RWPE2 (cell line): ENCODE data around the gene BTG2.
A peak's percentile ranks its signal among the peaks of the same experiment; 100 is the strongest.

Experiments
- ATAC-seq: fragments of 200-7000 bp; cut with Tn5 transposase; 3 replicates; pipeline ENCODE4 v1.9.1; 2021; ENCODE audit warnings: low read depth
- DNase-seq: peaks from one replicate; pipeline ENCODE4 v3.0.0-alpha.2; 2020; ENCODE audit warnings: low spot score
- H3K27ac ChIP-seq: fragments of 450-650 bp; 2 replicates; pipeline ENCODE4 v1.5.1; 2017; ENCODE audit warnings: mild to moderate bottlenecking; ENCODE audit not compliant: poor library complexity, severe bottlenecking
- H3K27me3 ChIP-seq: fragments of 250-450 bp; sonication (Bioruptor Pico); 2 replicates; pipeline ENCODE4 v1.5.1; 2021; ENCODE audit warnings: mild to moderate bottlenecking, moderate library complexity; ENCODE audit not compliant: insufficient read depth, poor library complexity, severe bottlenecking
- H3K36me3 ChIP-seq: fragments of 250-450 bp; sonication (Bioruptor Pico); 2 replicates; pipeline ENCODE4 v1.5.1; 2020; ENCODE audit warnings: low read depth, mild to moderate bottlenecking, moderate library complexity
- H3K4me1 ChIP-seq: fragments of 250-450 bp; sonication (Bioruptor Pico); 2 replicates; pipeline ENCODE4 v1.5.1; 2021; ENCODE audit warnings: mild to moderate bottlenecking, moderate library complexity; ENCODE audit not compliant: insufficient read depth, poor library complexity, severe bottlenecking
- H3K4me3 ChIP-seq: fragments of 250-450 bp; sonication (Bioruptor Pico); 2 replicates; pipeline ENCODE4 v1.5.1; 2021; ENCODE audit warnings: mild to moderate bottlenecking, moderate library complexity; ENCODE audit not compliant: severe bottlenecking
- H3K9me3 ChIP-seq: fragments of 250-450 bp; sonication (Bioruptor Pico); 2 replicates; pipeline ENCODE4 v1.5.1; 2021; ENCODE audit warnings: mild to moderate bottlenecking, moderate library complexity; ENCODE audit not compliant: severe bottlenecking
- CTCF ChIP-seq: fragments of 450-650 bp; IDR thresholded peaks from one replicate; pipeline ENCODE4 v1.5.1; 2017; ENCODE audit warnings: mild to moderate bottlenecking, moderate library complexity; ENCODE audit not compliant: poor library complexity, severe bottlenecking

Gene BTG2

GRCh38 chr1:203267347-203267846, 37.9 kb upstream of the BTG2 start:
- Histone ChIP-seq H3K9me3 (no peaks in the 10 kb centered on the region), H3K27me3 (no peaks in the 10 kb centered on the region), H3K4me1 (no peaks in the 10 kb centered on the region), H3K4me3 (peak overlapping the region; percentile 40), H3K36me3 (no peaks in the 10 kb centered on the region), H3K27ac (no peak overlapping the region)
- TF ChIP-seq CTCF: peak; percentile 93
- ATAC-seq (peak; percentile 60), DNase-seq (no peak)

GRCh38 chr1:203267912-203268311, 37.4 kb upstream of the BTG2 start:
- DNase-seq: no peak
- no peaks in the 10 kb centered on the region for H3K4me1 ChIP-seq
- H3K9me3 ChIP-seq: no peaks in the 10 kb centered on the region
- H3K4me3 ChIP-seq: no peak overlapping the region
- no peaks in the 10 kb centered on the region for H3K36me3 ChIP-seq
- ATAC-seq: no peak
- no peaks in the 10 kb centered on the region for H3K27me3 ChIP-seq
- no peak overlapping the region for H3K27ac ChIP-seq
- TF ChIP-seq CTCF: no peak

- H3K4me1 ChIP-seq: no peaks in the 10 kb centered on the region
- H3K9me3 ChIP-seq: no peaks in the 10 kb centered on the region
- no peak overlapping the region for H3K4me3 ChIP-seq
- H3K36me3 ChIP-seq: no peaks in the 10 kb centered on the region
- DNase-seq: no peak
- H3K27ac ChIP-seq: no peak overlapping the region
- ATAC-seq: peak; percentile 31
- no peaks in the 10 kb centered on the region for H3K27me3 ChIP-seq
- peak; percentile 93 for TF ChIP-seq CTCF
Measured at GRCh38 chr1:203268901-203269653, 36.2 kb upstream of the BTG2 start.

- Histone ChIP-seq H3K36me3 (no peaks in the 10 kb centered on the region), H3K4me3 (no peak overlapping the region), H3K27ac (no peak overlapping the region), H3K4me1 (no peaks in the 10 kb centered on the region), H3K27me3 (no peaks in the 10 kb centered on the region), H3K9me3 (no peaks in the 10 kb centered on the region)
- no peak for DNase-seq
- no peak for ATAC-seq
- TF ChIP-seq CTCF: no peak
Measured at GRCh38 chr1:203269654-203270020, 35.7 kb upstream of the BTG2 start.

GRCh38 chr1:203270448-203270847, 34.9 kb upstream of the BTG2 start:
- DNase-seq (no peak), ATAC-seq (no peak)
- no peaks in the 10 kb centered on the region for H3K27me3 ChIP-seq
- no peak for TF ChIP-seq CTCF
- H3K4me1 ChIP-seq: no peaks in the 10 kb centered on the region
- H3K36me3 ChIP-seq: no peaks in the 10 kb centered on the region
- H3K4me3 ChIP-seq: no peak overlapping the region
- H3K9me3 ChIP-seq: no peaks in the 10 kb centered on the region
- H3K27ac ChIP-seq: no peak overlapping the region
